IPS DF 4.7 (cell line): Measurements from ENCODE around the gene NEURL2.

Experiments used
- DNase-seq: peaks from one replicate; pipeline ENCODE4 v3.0.0-alpha.2; 2013; ENCODE audit warnings: low spot score; ENCODE audit errors: extremely low read depth

The NEURL2 gene

GRCh38 chr20:45845452-45845851, 45.6 kb downstream of the NEURL2 start:
- DNase-seq, result no peak

- DNase-seq, result no peak
Observed at GRCh38 chr20:45843506-45843905, 47.5 kb downstream of the NEURL2 start.

- DNase-seq, result no peak
Observed at GRCh38 chr20:45842169-45842812, 48.7 kb downstream of the NEURL2 start.

GRCh38 chr20:45841407-45842129, 49.4 kb downstream of the NEURL2 start:
- no peak for DNase-seq

GRCh38 chr20:45840700-45841198, 50.3 kb downstream of the NEURL2 start:
- DNase-seq, result no peak
